Esophagus squamous epithelium (tissue), 5 donors: ENCODE results near the gene FAM209A. TPM values are rescaled to one million over a fixed set of nuclear protein-coding genes. Genes with fewer than 3 reads are reported as not detected.

Experiments
- DNase-seq: peaks from one replicate; lab custom pipeline; 2025; lab: John Stamatoyannopoulos, UW
- H3K27ac ChIP-seq, 4 donors: fragments of 200-600 bp; sonication (generic); one replicate each; pipeline ENCODE4 v1.5.1; 2016 to 2019; ENCODE audit warnings: mild to moderate bottlenecking in 1 of 4
- H3K27me3 ChIP-seq, 4 donors: fragments of 200-600 bp; sonication (generic); 1 replicate in 3 of 4; 2 replicates in 1 of 4; pipeline versions ENCODE4 v1.5.1 to v1.6.0; 2017 to 2021; ENCODE audit warnings: antibody characterized with exemption in 1 of 4
- H3K36me3 ChIP-seq, 3 donors: fragments of 200-600 bp; sonication (generic); one replicate each; pipeline ENCODE4 v1.5.1; 2016 to 2019
- H3K4me1 ChIP-seq, 3 donors: fragments of 200-600 bp; sonication (generic); one replicate each; pipeline ENCODE4 v1.5.1; 2017 to 2019
- H3K4me3 ChIP-seq, 4 donors: fragments of 200-600 bp; sonication (generic); 1 replicate in 3 of 4; 2 replicates in 1 of 4; pipeline ENCODE4 v1.5.1; 2016 to 2019; ENCODE audit warnings: mild to moderate bottlenecking in 2 of 4, moderate library complexity in 1 of 4
- H3K9me3 ChIP-seq, 3 donors: fragments of 200-600 bp; sonication (generic); one replicate each; pipeline ENCODE4 v1.5.1; 2016 to 2019
- CTCF ChIP-seq, 6 experiments: fragments of 450-650 bp in 4 of 6; fragments of 200-600 bp in 2 of 6; sonication (generic) in 2 of 6; IDR thresholded peaks; one replicate each; pipeline ENCODE4 v1.5.1; 2016 to 2019; ENCODE audit warnings: antibody characterized with exemption in 6 of 6, mild to moderate bottlenecking in 4 of 6, moderate library complexity in 4 of 6
- POLR2A ChIP-seq, 4 donors: fragments of 450-650 bp; IDR thresholded peaks; one replicate each; pipeline ENCODE4 v1.6.1; 2017; ENCODE audit warnings: antibody characterized with exemption in 4 of 4, mild to moderate bottlenecking in 4 of 4, moderate library complexity in 3 of 4
- WGBS, 2 donors: methylation state at CpG; one replicate each; pipeline ENCODE4 v1.1.5; 2018; 5-methylcytosine and 5-hydroxymethylcytosine counted together
- intact Hi-C: fragments of 100-400 bp; cut with DNase I; formaldehyde crosslinking; loops from one replicate; pipeline ENCODE4 v1.15.0; 2022
- total RNA-seq, 4 donors: library from RNA; depleted of rRNA; stranded (reverse); fragments of >200 nt; gene quantifications; one replicate each; pipeline ENCODE4 v1.1.0, GENCODE V29; 2016
- donor health status: DM: yes; HTN: yes; CAD: no.

FAM209A gene
- total RNA-seq, 4 donors from 2014 or later = not detected

- Histone ChIP-seq H3K4me1 (no peaks in the 10 kb centered on the region), H3K36me3 (peaks cover 28 to 98% (median 32%) of the 10 kb centered on the region in 3 donors), H3K27ac (no peak overlapping the region), H3K27me3 (no peaks in the 10 kb centered on the region), H3K9me3 (peaks cover 0 to 23% (median 16%) of the 10 kb centered on the region in 3 donors), H3K4me3 (no peak overlapping the region)
- TF ChIP-seq POLR2A (IDR thresholded peaks at IDR 0.05) (no peak), CTCF (IDR thresholded peaks at IDR 0.05) (no peak)
- no peak for DNase-seq
- WGBS, 2 donors = 73 to 86% methylated on average over 5 of the region's 5 CpGs
- intact Hi-C loops = no loop called here
These were observed 7.9 kb upstream of the FAM209A start for GRCh38 chr20:56516631-56517030.

- Histone ChIP-seq H3K27ac (no peak overlapping the region), H3K27me3 (no peaks in the 10 kb centered on the region), H3K9me3 (peaks cover 0 to 23% (median 16%) of the 10 kb centered on the region in 3 donors), H3K4me3 (no peak overlapping the region), H3K4me1 (no peaks in the 10 kb centered on the region), H3K36me3 (peaks cover 28 to 92% (median 32%) of the 10 kb centered on the region in 3 donors)
- no peak for DNase-seq
- intact Hi-C loops = no loop called here
- WGBS, 2 donors = 94% methylated on average over 7 of the region's 7 CpGs; no CpG with 5 or more reads in 1 of the 2 donors
- TF ChIP-seq POLR2A (IDR thresholded peaks at IDR 0.05) (no peak), CTCF (IDR thresholded peaks at IDR 0.05) (no peak)
These were observed 7.3 kb upstream of the FAM209A start for GRCh38 chr20:56517211-56517610.

- WGBS, 2 donors = 82 to 88% methylated on average over 6 to 7 of the region's 8 CpGs
- no peak for TF ChIP-seq CTCF (IDR thresholded peaks at IDR 0.05)
- TF ChIP-seq POLR2A (IDR thresholded peaks at IDR 0.05) = no peak
- Histone ChIP-seq H3K36me3 (peaks cover 28 to 88% (median 32%) of the 10 kb centered on the region in 3 donors), H3K27ac (no peak overlapping the region), H3K4me3 (no peak overlapping the region), H3K27me3 (no peaks in the 10 kb centered on the region), H3K9me3 (peaks cover 0 to 23% (median 16%) of the 10 kb centered on the region in 3 donors), H3K4me1 (no peaks in the 10 kb centered on the region)
- intact Hi-C loops = no loop called here
- DNase-seq = no peak
These were observed 6.9 kb upstream of the FAM209A start for GRCh38 chr20:56517641-56518040.

GRCh38 chr20:56518126-56518525 is 6.4 kb upstream of the FAM209A start:
- no peak for DNase-seq
- Histone ChIP-seq H3K9me3 (peaks cover 0 to 23% (median 16%) of the 10 kb centered on the region in 3 donors), H3K27ac (no peak overlapping the region), H3K36me3 (peaks cover 28 to 83% (median 32%) of the 10 kb centered on the region in 3 donors), H3K27me3 (no peaks in the 10 kb centered on the region), H3K4me3 (no peak overlapping the region), H3K4me1 (no peaks in the 10 kb centered on the region)
- intact Hi-C loops = no loop called here
- WGBS, 2 donors = 90% methylated on average over 11 of the region's 14 CpGs; no CpG with 5 or more reads in 1 of the 2 donors
- no peak for TF ChIP-seq POLR2A (IDR thresholded peaks at IDR 0.05)
- no peak for TF ChIP-seq CTCF (IDR thresholded peaks at IDR 0.05)

GRCh38 chr20:56518721-56519398 is 5.7 kb upstream of the FAM209A start:
- H3K4me3 ChIP-seq = no peak overlapping the region
- TF ChIP-seq POLR2A (IDR thresholded peaks at IDR 0.05) (no peak), CTCF (IDR thresholded peaks at IDR 0.05) (no peak)
- no peak for DNase-seq
- H3K27ac ChIP-seq = no peak overlapping the region
- H3K36me3 ChIP-seq = peaks cover 27 to 75% (median 28%) of the 10 kb centered on the region in 3 donors
- H3K9me3 ChIP-seq = peaks cover 0 to 23% (median 16%) of the 10 kb centered on the region in 3 donors
- intact Hi-C loops = no loop called here
- no peaks in the 10 kb centered on the region for H3K4me1 ChIP-seq
- WGBS, 2 donors = 90 to 93% methylated on average over 9 to 10 of the region's 10 CpGs
- H3K27me3 ChIP-seq = no peaks in the 10 kb centered on the region
